Caco-2 (cell line): Measurements from ENCODE around the gene BTBD18. TPM values are rescaled to one million over a fixed set of nuclear protein-coding genes. Genes with fewer than 3 reads are reported as not detected.

ENCODE experiments used
- BruUV-seq: library from RNA; stranded (reverse); fragments of 400-500 nt; replicated peaks from 2 replicates; lab custom pipeline; 2021; lab: Mats Ljungman, UMichigan
- CTCF ChIA-PET: fragments of 300-600 bp; sonication (Branson Sonifier 250); formaldehyde crosslinking; loops from one replicate; lab custom pipeline; 2022; ENCODE audit warnings: antibody characterized with exemption; lab: Charles Lee
- POLR2A ChIA-PET: fragments of 300-600 bp; sonication (Branson Sonifier 250); formaldehyde crosslinking; loops from one replicate; lab custom pipeline; 2022; ENCODE audit warnings: antibody characterized with exemption; lab: Charles Lee
- DNase-seq, 2 experiments: peaks; one replicate each; pipeline versions ENCODE4 v3.0.0 to v3.0.0-alpha.2; 2020 to 2022
- H3K27me3 ChIP-seq: replicated peaks from 2 replicates; pipeline ENCODE4 v1.6.0; 2011; ENCODE audit warnings: low read length; ENCODE audit not compliant: control insufficient read depth, insufficient read depth
- H3K36me3 ChIP-seq: 2 replicates; pipeline ENCODE4 v1.5.1; 2011; ENCODE audit warnings: low read length; ENCODE audit not compliant: control insufficient read depth, insufficient read depth
- H3K4me1 ChIP-seq: fragments of 250-450 bp; sonication (Bioruptor Pico); 2 replicates; pipeline ENCODE4 v1.5.1; 2020; ENCODE audit warnings: mild to moderate bottlenecking
- H3K4me3 ChIP-seq: 2 replicates; pipeline ENCODE4 v1.5.1; 2011; ENCODE audit warnings: low read depth, mild to moderate bottlenecking, control low read depth, low read length
- H3K9me3 ChIP-seq: fragments of 250-450 bp; sonication (Bioruptor Pico); 2 replicates; pipeline ENCODE4 v1.5.1; 2020; ENCODE audit warnings: mild to moderate bottlenecking, moderate library complexity
- H3K27ac Mint-ChIP-seq: one replicate; pipeline ENCODE4 v1.8.0; 2022; ENCODE audit warnings: mixed read lengths; ENCODE audit not compliant: unreplicated experiment
- H3K27me3 Mint-ChIP-seq: one replicate; pipeline ENCODE4 v1.8.0; 2022; ENCODE audit warnings: mixed read lengths; ENCODE audit not compliant: insufficient read depth, unreplicated experiment
- H3K36me3 Mint-ChIP-seq: one replicate; pipeline ENCODE4 v1.8.0; 2022; ENCODE audit warnings: mild to moderate bottlenecking, mixed read lengths; ENCODE audit not compliant: insufficient read depth, unreplicated experiment
- H3K4me1 Mint-ChIP-seq: one replicate; pipeline ENCODE4 v1.8.0; 2022; ENCODE audit warnings: low read depth, mixed read lengths; ENCODE audit not compliant: unreplicated experiment
- H3K4me3 Mint-ChIP-seq: one replicate; pipeline ENCODE4 v1.8.0; 2022; ENCODE audit warnings: mild to moderate bottlenecking, moderate library complexity, mixed read lengths; ENCODE audit not compliant: unreplicated experiment
- H3K9me3 Mint-ChIP-seq: one replicate; pipeline ENCODE4 v1.8.0; 2022; ENCODE audit warnings: mixed read lengths; ENCODE audit not compliant: unreplicated experiment
- intact Hi-C: fragments of 100-400 bp; cut with micrococcal nuclease; formaldehyde crosslinking; loops from one replicate; pipeline ENCODE4 v1.10.0; 2022; ENCODE audit not compliant: unreplicated experiment
- total RNA-seq: library from RNA; stranded (reverse); gene quantifications from 2 replicates; pipeline ENCODE4 v1.2.3, GENCODE V29; 2022
- TF ChIP-seq, protein P1 (sequence below), 2 experiments: fragments of 200-600 bp in 1 of 2; IDR thresholded peaks; 1 replicate in 1 of 2; 2 replicates in 1 of 2; pipeline versions ENCODE4 v1.5.1 to v1.8.0; 2011 to 2022; ENCODE audit warnings: antibody characterized with exemption in 1 of 2, control low read depth in 1 of 2, inconsistent platforms in 1 of 2, low read depth in 1 of 2, low read length in 1 of 2, mild to moderate bottlenecking in 1 of 2, moderate library complexity in 1 of 2; ENCODE audit not compliant: insufficient read depth in 1 of 2, severe bottlenecking in 1 of 2, unreplicated experiment in 1 of 2

BTBD18 gene
- total RNA-seq, 1 experiment from 2014 or later, result not detected

GRCh38 chr11:57764972-57765371 is 13.4 kb upstream of the BTBD18 start:
- Mint-ChIP-seq H3K4me3 (peak overlapping the region; percentile 96), H3K9me3 (no peaks in the 10 kb centered on the region), H3K27ac (peak overlapping the region; percentile 98), H3K4me1 (peaks cover 36% of the 10 kb centered on the region), H3K27me3 (no peaks in the 10 kb centered on the region), H3K36me3 (peaks cover 33% of the 10 kb centered on the region)
- BruUV-seq, result no TSS peak
- intact Hi-C loops, result no loop called here
- POLR2A ChIA-PET, result interaction anchor here (6.8 kb wide), 1 partner anchor 14 kb away, joined by 118 read pairs; no protein-coding TSS in a partner anchor
- CTCF ChIA-PET, result interaction anchor here (1.3 to 2.6 kb wide), 3 partner anchors 13 to 36 kb away, joined by 3 to 11 read pairs (median 4); partner anchors contain the start of gene BTBD18
- DNase-seq, result no peak
- H3K9me3 ChIP-seq, result no peaks in the 10 kb centered on the region
- peaks cover 38% of the 10 kb centered on the region for H3K4me1 ChIP-seq
- no peaks in the 10 kb centered on the region for H3K36me3 ChIP-seq
- TF ChIP-seq, protein P1, sequence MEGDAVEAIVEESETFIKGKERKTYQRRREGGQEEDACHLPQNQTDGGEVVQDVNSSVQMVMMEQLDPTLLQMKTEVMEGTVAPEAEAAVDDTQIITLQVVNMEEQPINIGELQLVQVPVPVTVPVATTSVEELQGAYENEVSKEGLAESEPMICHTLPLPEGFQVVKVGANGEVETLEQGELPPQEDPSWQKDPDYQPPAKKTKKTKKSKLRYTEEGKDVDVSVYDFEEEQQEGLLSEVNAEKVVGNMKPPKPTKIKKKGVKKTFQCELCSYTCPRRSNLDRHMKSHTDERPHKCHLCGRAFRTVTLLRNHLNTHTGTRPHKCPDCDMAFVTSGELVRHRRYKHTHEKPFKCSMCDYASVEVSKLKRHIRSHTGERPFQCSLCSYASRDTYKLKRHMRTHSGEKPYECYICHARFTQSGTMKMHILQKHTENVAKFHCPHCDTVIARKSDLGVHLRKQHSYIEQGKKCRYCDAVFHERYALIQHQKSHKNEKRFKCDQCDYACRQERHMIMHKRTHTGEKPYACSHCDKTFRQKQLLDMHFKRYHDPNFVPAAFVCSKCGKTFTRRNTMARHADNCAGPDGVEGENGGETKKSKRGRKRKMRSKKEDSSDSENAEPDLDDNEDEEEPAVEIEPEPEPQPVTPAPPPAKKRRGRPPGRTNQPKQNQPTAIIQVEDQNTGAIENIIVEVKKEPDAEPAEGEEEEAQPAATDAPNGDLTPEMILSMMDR (IDR thresholded peaks at IDR 0.05; ENCODE audit: insufficient read depth in 1 of 2, low read depth in 1 of 2, low read length in 1 of 2, severe bottlenecking in 1 of 2, unreplicated experiment in 1 of 2), result no peak
- H3K27me3 ChIP-seq, result no peaks in the 10 kb centered on the region
- peak overlapping the region; percentile 84 for H3K4me3 ChIP-seq

- H3K27ac Mint-ChIP-seq, result peak overlapping the region; percentile 98
- Histone ChIP-seq H3K4me3 (peak overlapping the region; percentile 84), H3K27me3 (no peaks in the 10 kb centered on the region), H3K4me1 (peaks cover 34% of the 10 kb centered on the region), H3K36me3 (no peaks in the 10 kb centered on the region), H3K9me3 (no peaks in the 10 kb centered on the region)
- no peaks in the 10 kb centered on the region for H3K9me3 Mint-ChIP-seq
- intact Hi-C loops, result no loop called here
- H3K4me1 Mint-ChIP-seq, result peaks cover 34% of the 10 kb centered on the region
- peaks cover 29% of the 10 kb centered on the region for H3K36me3 Mint-ChIP-seq
- peak overlapping the region; percentile 96 for H3K4me3 Mint-ChIP-seq
- BruUV-seq, result no TSS peak
- DNase-seq, result no peak
- TF ChIP-seq, protein P1 (IDR thresholded peaks at IDR 0.05; ENCODE audit: insufficient read depth in 1 of 2, low read depth in 1 of 2, low read length in 1 of 2, severe bottlenecking in 1 of 2, unreplicated experiment in 1 of 2), result no peak
- ChIA-PET CTCF (interaction anchor here (0.6 to 2.6 kb wide), 4 partner anchors 13 to 36 kb away, joined by 3 to 11 read pairs (median 4); partner anchors contain the start of gene BTBD18), POLR2A (interaction anchor here (4.1 to 6.8 kb wide), 2 partner anchors 14 to 35 kb away, joined by 57 to 118 read pairs; no protein-coding TSS in a partner anchor)
- no peaks in the 10 kb centered on the region for H3K27me3 Mint-ChIP-seq
Observed at GRCh38 chr11:57764566-57764965, 12.9 kb upstream of the BTBD18 start.

DNA sequence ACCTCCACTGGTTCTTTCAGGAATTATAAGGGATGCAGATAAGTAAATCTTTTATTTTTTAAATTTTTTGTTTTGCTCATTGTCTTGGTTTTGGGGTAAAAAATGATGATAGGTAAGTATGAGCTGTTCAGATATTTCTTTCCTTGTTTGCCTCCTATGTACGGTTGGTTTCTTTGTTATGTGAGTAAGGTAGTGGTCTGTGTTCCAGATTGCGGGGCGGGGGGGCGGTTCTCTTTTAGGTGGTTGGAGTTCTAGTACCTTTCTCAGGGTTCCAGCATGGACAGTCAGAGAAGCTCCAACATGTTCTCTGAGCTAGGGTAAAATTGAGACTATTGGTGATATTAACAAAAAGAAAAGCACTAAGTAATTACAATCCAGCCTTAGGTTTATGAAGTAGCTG is 12.4 kb upstream of the BTBD18 start:
- POLR2A ChIA-PET, result interaction anchor here (4.1 to 6.8 kb wide), 2 partner anchors 15 to 36 kb away, joined by 57 to 118 read pairs; no protein-coding TSS in a partner anchor
- Mint-ChIP-seq H3K4me3 (peak overlapping the region; percentile 96), H3K9me3 (no peaks in the 10 kb centered on the region), H3K27ac (peak overlapping the region; percentile 98), H3K36me3 (peaks cover 23% of the 10 kb centered on the region), H3K4me1 (peaks cover 29% of the 10 kb centered on the region), H3K27me3 (no peaks in the 10 kb centered on the region)
- Histone ChIP-seq H3K36me3 (no peaks in the 10 kb centered on the region), H3K4me1 (peaks cover 31% of the 10 kb centered on the region), H3K27me3 (no peaks in the 10 kb centered on the region), H3K9me3 (no peaks in the 10 kb centered on the region), H3K4me3 (peak overlapping the region; percentile 84)
- intact Hi-C loops, result no loop called here
- BruUV-seq, result no TSS peak
- CTCF ChIA-PET, result interaction anchor here (0.6 to 2.6 kb wide), 5 partner anchors 12 to 37 kb away, joined by 3 to 11 read pairs (median 4); partner anchors contain the start of gene BTBD18
- TF ChIP-seq, protein P1 (IDR thresholded peaks at IDR 0.05; ENCODE audit: insufficient read depth in 1 of 2, low read depth in 1 of 2, low read length in 1 of 2, severe bottlenecking in 1 of 2, unreplicated experiment in 1 of 2), result no peak
- no peak for DNase-seq
